NCI-H146 treated with DMSO at 0.1 percent for 48 hours (cell line): ENCODE data around the gene WIZ.
A peak's percentile ranks its signal among the peaks of the same experiment; 100 is the strongest.

Source experiments
- DNase-seq: peaks from one replicate; lab custom pipeline; 2025; ENCODE audit not compliant: unreplicated experiment; lab: John Stamatoyannopoulos, UW

The WIZ gene

GRCh38 chr19:15445807-15446376, 3.9 kb downstream of the WIZ start:
- DNase-seq, result no peak

- no peak for DNase-seq
These were observed 4.5 kb downstream of the WIZ start for GRCh38 chr19:15445227-15445605.

GRCh38 chr19:15444505-15445226, 5.1 kb downstream of the WIZ start:
- no peak for DNase-seq

GRCh38 chr19:15443838-15444237, 5.9 kb downstream of the WIZ start:
- DNase-seq, result no peak

- DNase-seq, result no peak
These were observed 6.4 kb downstream of the WIZ start for GRCh38 chr19:15443325-15443724.

- DNase-seq, result no peak
These were observed 7.4 kb downstream of the WIZ start for GRCh38 chr19:15442142-15442920.

- DNase-seq, result no peak
These were observed 8.4 kb downstream of the WIZ start for GRCh38 chr19:15441317-15441716.

- DNase-seq, result no peak
These were observed 9.7 kb downstream of the WIZ start for GRCh38 chr19:15439821-15440641.

GRCh38 chr19:15439078-15439799, 10.5 kb downstream of the WIZ start:
- no peak for DNase-seq

- no peak for DNase-seq
These were observed 11.2 kb downstream of the WIZ start for GRCh38 chr19:15438577-15438976.

- DNase-seq, result no peak
These were observed 11.6 kb downstream of the WIZ start for GRCh38 chr19:15438124-15438496.

GRCh38 chr19:15437355-15438123, 12.2 kb downstream of the WIZ start:
- no peak for DNase-seq

- DNase-seq, result no peak
These were observed 13.0 kb downstream of the WIZ start for GRCh38 chr19:15436826-15437110.

GRCh38 chr19:15436012-15436825, 13.5 kb downstream of the WIZ start:
- no peak for DNase-seq

GRCh38 chr19:15433519-15434069, 16.2 kb downstream of the WIZ start:
- no peak for DNase-seq

GRCh38 chr19:15432629-15433518, 16.9 kb downstream of the WIZ start:
- DNase-seq, result peak; percentile 70

GRCh38 chr19:15432018-15432494, 17.7 kb downstream of the WIZ start:
- no peak for DNase-seq
